Progenitor cell of endocrine pancreas (in vitro differentiated cells): Measurements from ENCODE around the gene BHLHE40. TPM values are rescaled to one million over a fixed set of nuclear protein-coding genes. Genes with fewer than 3 reads are reported as not detected.

Experiments used
- DNase-seq: peaks from one replicate; pipeline ENCODE4 v3.0.0; 2021; ENCODE audit warnings: low spot score; ENCODE audit not compliant: unreplicated experiment
- H3K27ac Mint-ChIP-seq: 2 replicates; pipeline ENCODE4 v1.8.0; 2021; ENCODE audit warnings: mild to moderate bottlenecking, moderate library complexity, mixed read lengths
- H3K27me3 Mint-ChIP-seq: 2 replicates; pipeline ENCODE4 v1.8.0; 2021; ENCODE audit warnings: mixed read lengths
- H3K36me3 Mint-ChIP-seq: 2 replicates; pipeline ENCODE4 v1.8.0; 2022; ENCODE audit warnings: mixed read lengths; ENCODE audit not compliant: insufficient read depth
- H3K4me1 Mint-ChIP-seq: 2 replicates; pipeline ENCODE4 v1.8.0; 2021; ENCODE audit warnings: low read depth, mixed read lengths
- H3K4me3 Mint-ChIP-seq: 2 replicates; pipeline ENCODE4 v1.8.0; 2021; ENCODE audit warnings: low read depth, mild to moderate bottlenecking, moderate library complexity, mixed read lengths
- H3K9me3 Mint-ChIP-seq: 2 replicates; pipeline ENCODE4 v1.8.0; 2021; ENCODE audit warnings: low read depth, mixed read lengths
- CTCF ChIP-seq: fragments of 200-600 bp; sonication (generic); IDR thresholded peaks from one replicate; pipeline ENCODE4 v1.5.0; 2021; ENCODE audit warnings: antibody characterized with exemption, mild to moderate bottlenecking; ENCODE audit not compliant: unreplicated experiment
- total RNA-seq: library from RNA; stranded (reverse); gene quantifications from 2 replicates; pipeline ENCODE4 v1.2.1, GENCODE V29; 2021

BHLHE40 gene
- total RNA-seq, 1 donor from 2014 or later, result 1.1 TPM

GRCh38 chr3:4950948-4951347 lies 28.3 kb upstream of the BHLHE40 start:
- no peak for TF ChIP-seq CTCF
- no peaks in the 10 kb centered on the region for H3K9me3 Mint-ChIP-seq
- H3K4me3 Mint-ChIP-seq, result no peak overlapping the region
- H3K27ac Mint-ChIP-seq, result no peak overlapping the region
- peaks cover 5% of the 10 kb centered on the region for H3K4me1 Mint-ChIP-seq
- DNase-seq, result no peak
- no peaks in the 10 kb centered on the region for H3K36me3 Mint-ChIP-seq
- H3K27me3 Mint-ChIP-seq, result no peaks in the 10 kb centered on the region

- Mint-ChIP-seq H3K9me3 (no peaks in the 10 kb centered on the region), H3K4me1 (peaks cover 5% of the 10 kb centered on the region), H3K36me3 (no peaks in the 10 kb centered on the region), H3K27ac (no peak overlapping the region), H3K4me3 (no peak overlapping the region), H3K27me3 (no peaks in the 10 kb centered on the region)
- no peak for TF ChIP-seq CTCF
- no peak for DNase-seq
These were observed 26.1 kb upstream of the BHLHE40 start for GRCh38 chr3:4953119-4953518.

DNA sequence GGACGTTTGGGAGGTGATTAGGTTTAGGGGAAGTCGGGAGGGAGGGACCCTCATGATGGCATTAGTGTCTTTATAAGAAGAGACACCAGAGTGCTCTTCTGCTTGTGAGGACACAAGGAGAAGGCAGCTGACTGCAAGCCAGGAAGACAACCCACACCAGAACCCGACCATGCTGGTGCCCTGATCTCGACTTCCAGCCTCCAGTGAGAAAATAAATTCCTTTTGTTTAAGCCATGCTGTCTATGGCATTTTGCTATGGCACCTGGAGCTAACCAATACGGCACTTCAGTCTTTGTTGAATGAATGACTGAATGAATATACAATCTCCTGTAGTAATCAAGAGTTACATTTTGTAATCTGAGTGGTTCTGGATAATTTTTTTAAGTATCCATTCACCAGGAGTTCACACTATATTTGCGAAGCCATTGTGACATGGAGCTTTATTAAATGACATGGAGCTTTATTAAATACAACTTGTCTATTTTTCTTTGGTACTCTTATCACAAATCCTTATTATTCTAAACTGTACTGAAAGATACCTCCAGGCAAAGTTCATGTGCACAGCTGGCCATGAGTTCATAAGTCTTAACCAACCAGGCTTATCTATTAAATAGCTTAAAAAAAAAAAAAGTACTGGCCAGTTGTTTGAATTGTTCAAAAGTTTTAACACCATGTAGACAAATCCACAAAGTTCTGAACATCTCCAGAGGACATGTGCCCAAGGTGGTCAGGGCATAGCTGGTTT lies 24.8 kb upstream of the BHLHE40 start:
- DNase-seq, result no peak
- no peak for TF ChIP-seq CTCF
- no peak overlapping the region for H3K27ac Mint-ChIP-seq
- H3K9me3 Mint-ChIP-seq, result peaks cover 5% of the 10 kb centered on the region
- H3K36me3 Mint-ChIP-seq, result no peaks in the 10 kb centered on the region
- H3K4me1 Mint-ChIP-seq, result peaks cover 2% of the 10 kb centered on the region
- no peak overlapping the region for H3K4me3 Mint-ChIP-seq
- no peaks in the 10 kb centered on the region for H3K27me3 Mint-ChIP-seq

DNA sequence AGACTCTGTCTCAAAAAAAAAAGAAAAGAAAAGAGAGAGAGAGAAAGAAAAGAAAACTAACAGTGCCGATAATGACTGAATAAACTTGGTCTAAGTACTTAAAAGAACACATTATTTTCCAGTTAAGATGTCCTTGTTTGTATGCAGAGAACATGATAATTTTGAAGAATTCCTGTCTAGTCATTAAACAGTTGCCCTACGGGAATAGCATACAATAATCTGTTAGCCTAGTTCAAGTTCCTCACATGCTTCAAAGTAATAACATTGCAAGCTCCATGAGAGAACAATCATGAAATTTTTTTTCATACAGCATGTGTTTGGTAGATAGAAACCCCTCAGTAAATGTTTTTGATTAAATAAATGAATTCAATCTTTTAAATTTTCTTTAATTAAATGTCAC lies 23.1 kb upstream of the BHLHE40 start:
- H3K4me3 Mint-ChIP-seq, result no peak overlapping the region
- peaks cover 5% of the 10 kb centered on the region for H3K9me3 Mint-ChIP-seq
- no peaks in the 10 kb centered on the region for H3K36me3 Mint-ChIP-seq
- H3K4me1 Mint-ChIP-seq, result peaks cover under 1% of the 10 kb centered on the region
- no peaks in the 10 kb centered on the region for H3K27me3 Mint-ChIP-seq
- DNase-seq, result no peak
- no peak overlapping the region for H3K27ac Mint-ChIP-seq
- no peak for TF ChIP-seq CTCF

DNA sequence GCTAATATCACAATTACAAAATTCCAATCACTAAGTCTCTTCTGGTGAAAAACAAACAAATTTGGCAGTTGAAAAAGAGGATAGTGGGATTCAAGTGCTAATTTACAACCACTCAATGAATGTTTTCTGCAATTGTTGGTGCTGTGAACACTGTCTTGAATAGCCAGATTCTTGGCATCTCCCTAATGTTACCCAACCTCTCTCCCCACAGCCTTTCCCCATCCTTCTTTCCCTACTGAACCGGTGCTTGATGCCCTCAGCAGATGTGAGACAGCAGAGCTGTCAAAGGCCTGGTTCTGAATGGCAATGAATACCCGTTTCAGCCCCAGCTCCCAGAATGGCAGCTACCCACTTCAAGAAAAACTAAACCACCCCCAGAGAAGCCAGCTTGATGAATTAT lies 22.5 kb upstream of the BHLHE40 start:
- Mint-ChIP-seq H3K4me3 (no peak overlapping the region), H3K27me3 (no peaks in the 10 kb centered on the region), H3K9me3 (peaks cover 5% of the 10 kb centered on the region), H3K36me3 (no peaks in the 10 kb centered on the region), H3K27ac (no peak overlapping the region), H3K4me1 (no peaks in the 10 kb centered on the region)
- no peak for TF ChIP-seq CTCF
- DNase-seq, result no peak
